ENCODE measurements around the gene RNH1.

- TF ChIP-seq CTCF (IDR thresholded peaks at IDR 0.05; ENCODE audit: low read depth, low read length, poor library complexity, severe bottlenecking): no peak
- no peak for TF ChIP-seq EZH2phosphoT487 (IDR thresholded peaks at IDR 0.05; ENCODE audit: borderline replicate concordance, low read length)
Observed at GRCh38 chr11:499201-500076, 7.6 kb downstream of the RNH1 start.
